Erythroblast (primary cell): ENCODE results near the gene ADAT1.

Experiments used
- DNase-seq, 2 experiments: peaks; one replicate each; lab custom pipeline; 2025; lab: John Stamatoyannopoulos, UW
- GATA1 ChIP-seq: IDR thresholded peaks from 2 replicates; pipeline ENCODE4 v1.6.1; 2011; ENCODE audit warnings: low read depth, mild to moderate bottlenecking, control low read depth, low read length, moderate library complexity
- POLR2A ChIP-seq: IDR thresholded peaks from 2 replicates; pipeline ENCODE4 v1.6.1; 2011; ENCODE audit warnings: mild to moderate bottlenecking, low read length

The ADAT1 gene

GRCh38 chr16:75635036-75635435, 12.0 kb upstream of the ADAT1 start:
- TF ChIP-seq GATA1 (no peak), POLR2A (no peak)
- DNase-seq: no peak

DNA sequence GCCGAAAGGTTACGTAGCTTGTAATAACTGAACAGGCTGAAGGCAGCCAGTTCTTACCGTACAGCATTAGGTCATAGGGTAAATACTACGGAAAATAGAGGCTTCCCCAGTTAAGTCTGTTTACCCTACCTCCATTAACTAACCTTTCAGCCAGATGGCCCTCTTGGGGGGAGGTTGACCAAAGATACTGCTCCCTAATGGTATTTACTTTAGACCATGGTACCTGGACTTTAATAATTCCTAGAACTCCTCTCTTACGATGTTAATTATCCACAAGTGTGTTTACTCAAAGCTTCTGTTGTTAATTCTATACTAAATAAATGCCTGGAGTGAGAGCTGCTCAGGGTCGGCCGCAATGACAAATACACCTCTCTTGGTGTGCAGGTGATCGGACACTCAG, 9.8 kb upstream of the ADAT1 start:
- DNase-seq: no peak
- TF ChIP-seq GATA1 (no peak), POLR2A (no peak)

DNA sequence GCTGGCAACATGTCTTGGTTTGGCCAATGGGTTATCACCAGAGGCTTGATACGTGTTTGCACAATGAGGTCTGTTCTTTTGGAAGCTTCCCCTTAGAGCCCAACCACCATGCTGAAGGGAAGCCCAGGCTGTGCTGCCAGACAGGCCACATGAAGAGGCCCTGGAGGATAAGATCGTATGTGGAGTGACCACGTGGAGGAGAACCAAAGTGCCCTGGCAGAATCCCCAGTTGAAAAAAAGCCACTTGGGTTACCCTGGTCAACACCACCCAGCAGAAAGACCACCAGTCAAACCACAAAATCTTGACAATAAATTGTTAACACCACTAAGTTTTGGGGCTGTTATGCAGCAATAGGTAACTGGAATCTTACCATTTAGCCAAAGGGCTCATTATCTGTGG, 7.0 kb upstream of the ADAT1 start:
- DNase-seq: no peak
- TF ChIP-seq GATA1 (no peak), POLR2A (no peak)

DNA sequence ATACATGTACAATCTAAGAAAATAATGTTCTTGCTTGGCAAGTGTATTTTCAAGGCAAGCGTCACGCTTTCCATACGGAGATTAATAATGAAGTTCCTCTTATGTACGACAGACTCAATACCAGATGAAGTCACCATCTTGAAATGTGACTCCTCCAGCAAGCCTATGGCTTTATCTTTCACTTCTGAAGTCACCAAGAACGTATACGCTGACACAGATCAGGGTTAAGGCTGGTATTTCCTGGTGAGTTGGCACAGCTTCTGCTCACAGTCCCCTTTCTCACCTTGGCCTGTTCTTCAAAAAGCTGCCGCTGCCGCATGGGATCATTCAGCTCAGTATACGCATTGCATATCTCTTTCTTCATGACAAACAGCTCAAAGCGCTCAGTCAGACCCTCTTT, 6.1 kb upstream of the ADAT1 start:
- TF ChIP-seq GATA1 (no peak), POLR2A (no peak)
- DNase-seq: no peak

DNA sequence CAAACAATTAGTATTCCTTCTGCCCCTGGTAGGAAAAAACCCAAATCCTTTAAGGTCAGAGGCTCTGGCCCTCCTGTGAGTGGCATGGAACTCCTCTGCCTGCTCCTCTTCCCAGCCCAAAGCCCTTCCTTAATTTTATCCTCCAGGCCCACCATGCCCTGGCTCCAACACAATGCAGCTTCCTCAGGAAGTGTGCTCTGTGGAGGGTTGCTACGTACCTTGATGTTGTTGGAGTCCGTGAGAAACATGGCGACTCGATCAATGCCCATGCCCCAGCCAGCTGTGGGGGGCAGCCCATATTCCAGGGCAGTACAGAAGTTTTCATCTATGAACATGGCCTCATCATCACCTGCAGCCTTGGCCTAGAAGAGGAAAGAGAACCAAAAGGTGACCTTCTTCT, 5.3 kb upstream of the ADAT1 start:
- DNase-seq: no peak

GRCh38 chr16:75627851-75628250, 4.8 kb upstream of the ADAT1 start:
- DNase-seq: no peak
- TF ChIP-seq GATA1 (no peak), POLR2A (no peak)

More for the DNA sequence above, 5.3 kb upstream of the ADAT1 start:
- TF ChIP-seq GATA1 (no peak), POLR2A (no peak)

- DNase-seq: no peak
- no peak for TF ChIP-seq POLR2A
- no peak for TF ChIP-seq GATA1
Measured at GRCh38 chr16:75626806-75627205, 3.7 kb upstream of the ADAT1 start.

- peak; percentile 41 to 63 for DNase-seq
- TF ChIP-seq POLR2A: no peak
- no peak for TF ChIP-seq GATA1
Measured at GRCh38 chr16:75624921-75625334, 1.8 kb upstream of the ADAT1 start.

- peak; percentile 89 to 92 for DNase-seq
- no peak for TF ChIP-seq POLR2A
- peak; percentile 25 for TF ChIP-seq GATA1
Measured at GRCh38 chr16:75621170-75621477, 2.0 kb downstream of the ADAT1 start.

DNA sequence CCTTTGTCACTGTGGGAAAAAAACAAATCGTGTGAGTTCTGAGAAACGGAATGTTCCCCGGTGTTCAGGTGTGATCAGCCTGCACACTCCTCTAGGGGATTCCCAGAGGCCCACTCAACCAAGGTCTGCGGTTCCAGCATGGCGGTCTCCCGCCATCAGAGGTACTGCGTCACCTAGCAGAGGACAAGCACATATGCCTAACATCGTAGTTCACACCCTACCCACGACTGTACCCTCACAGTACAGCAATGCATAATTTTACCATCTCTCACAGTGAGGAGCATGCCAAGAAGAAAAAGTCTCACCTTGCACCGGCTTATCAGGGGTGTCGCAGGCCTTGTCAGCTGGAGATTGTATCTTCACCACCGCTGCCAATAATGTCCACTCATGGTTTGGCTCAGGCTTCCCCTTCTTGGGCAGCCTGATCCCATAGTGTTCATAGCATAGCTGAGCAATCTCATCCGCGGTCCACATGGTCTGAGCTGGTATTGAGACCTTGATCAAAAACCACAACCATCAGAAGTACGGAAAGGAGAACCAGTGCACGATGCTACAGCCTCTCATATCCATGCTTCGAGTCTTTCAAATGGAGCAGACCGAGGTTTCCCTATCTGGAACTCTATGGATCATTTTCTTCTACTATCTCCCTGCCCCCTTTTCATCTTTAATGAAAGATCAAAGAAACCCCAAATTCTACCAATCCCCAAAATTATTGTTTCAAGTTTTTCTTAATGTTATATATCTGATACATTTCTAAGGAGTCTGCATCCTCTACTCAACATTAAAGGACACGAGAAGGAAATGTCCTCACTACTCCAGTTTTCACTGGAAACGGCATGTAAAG, 2.5 kb downstream of the ADAT1 start:
- TF ChIP-seq POLR2A (no peak), GATA1 (no peak)
- peak; percentile 82 to 88 for DNase-seq

DNA sequence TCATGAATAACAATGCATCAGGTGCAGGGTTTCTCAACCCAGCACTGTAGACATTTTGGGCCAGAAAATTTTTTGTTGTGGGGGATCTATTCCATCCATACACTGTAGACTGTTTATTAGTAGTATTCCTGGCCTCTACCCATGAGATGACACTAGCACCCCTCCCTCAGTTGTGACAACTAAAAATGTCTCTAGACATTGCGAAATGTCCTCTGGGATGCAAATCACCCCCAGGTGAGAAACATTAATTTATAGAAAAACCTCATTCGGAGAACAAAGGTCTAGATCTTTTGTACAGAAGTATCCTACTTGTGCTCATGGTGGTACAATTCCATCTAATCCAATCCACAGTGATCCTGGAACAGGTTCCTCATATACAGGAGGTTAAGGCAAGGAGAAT, 4.3 kb downstream of the ADAT1 start:
- no peak for DNase-seq
- no peak for TF ChIP-seq POLR2A
- TF ChIP-seq GATA1: no peak

DNA sequence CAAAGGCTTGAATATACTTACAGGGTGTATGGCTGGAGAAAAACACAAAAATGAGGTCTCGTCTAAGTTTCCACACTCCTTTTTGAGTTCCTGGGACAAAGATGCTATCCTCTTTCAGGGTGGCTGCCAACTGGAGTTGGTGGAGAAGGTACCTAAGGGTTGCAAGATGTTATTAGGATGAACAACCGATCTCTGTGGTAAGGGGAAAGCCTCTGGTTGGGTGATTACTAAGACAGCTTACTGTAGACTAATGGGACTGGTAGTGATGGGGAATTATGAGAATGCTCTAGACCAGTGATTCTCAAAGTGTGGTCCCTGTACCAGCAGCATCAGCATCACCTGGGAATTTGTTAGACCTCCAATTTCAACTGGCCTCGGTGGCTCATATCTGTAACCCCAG, 6.0 kb downstream of the ADAT1 start:
- TF ChIP-seq POLR2A: no peak
- TF ChIP-seq GATA1: no peak
- no peak for DNase-seq

GRCh38 chr16:75616521-75617010, 6.5 kb downstream of the ADAT1 start:
- DNase-seq: no peak
- TF ChIP-seq POLR2A (no peak), GATA1 (no peak)

DNA sequence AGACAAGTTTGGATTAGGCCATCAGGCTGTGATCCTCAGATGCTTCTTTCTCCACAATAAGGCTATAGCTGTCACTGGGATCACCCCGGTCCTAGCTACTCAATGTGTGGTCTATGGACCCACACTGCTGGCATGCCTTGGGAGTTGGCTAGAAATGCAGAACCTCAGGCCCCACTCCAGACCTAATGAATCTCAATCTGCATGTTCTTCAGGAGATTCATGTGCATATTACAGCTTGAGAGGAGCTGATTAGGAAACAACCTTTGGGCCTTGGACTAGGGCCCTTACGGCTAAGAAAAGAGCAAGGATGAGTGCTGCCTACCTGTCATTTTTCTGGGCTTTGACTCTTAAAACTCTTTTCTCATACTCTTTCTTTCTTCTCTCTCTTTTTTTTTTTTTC, 7.5 kb downstream of the ADAT1 start:
- no peak for DNase-seq
- TF ChIP-seq POLR2A: no peak

DNA sequence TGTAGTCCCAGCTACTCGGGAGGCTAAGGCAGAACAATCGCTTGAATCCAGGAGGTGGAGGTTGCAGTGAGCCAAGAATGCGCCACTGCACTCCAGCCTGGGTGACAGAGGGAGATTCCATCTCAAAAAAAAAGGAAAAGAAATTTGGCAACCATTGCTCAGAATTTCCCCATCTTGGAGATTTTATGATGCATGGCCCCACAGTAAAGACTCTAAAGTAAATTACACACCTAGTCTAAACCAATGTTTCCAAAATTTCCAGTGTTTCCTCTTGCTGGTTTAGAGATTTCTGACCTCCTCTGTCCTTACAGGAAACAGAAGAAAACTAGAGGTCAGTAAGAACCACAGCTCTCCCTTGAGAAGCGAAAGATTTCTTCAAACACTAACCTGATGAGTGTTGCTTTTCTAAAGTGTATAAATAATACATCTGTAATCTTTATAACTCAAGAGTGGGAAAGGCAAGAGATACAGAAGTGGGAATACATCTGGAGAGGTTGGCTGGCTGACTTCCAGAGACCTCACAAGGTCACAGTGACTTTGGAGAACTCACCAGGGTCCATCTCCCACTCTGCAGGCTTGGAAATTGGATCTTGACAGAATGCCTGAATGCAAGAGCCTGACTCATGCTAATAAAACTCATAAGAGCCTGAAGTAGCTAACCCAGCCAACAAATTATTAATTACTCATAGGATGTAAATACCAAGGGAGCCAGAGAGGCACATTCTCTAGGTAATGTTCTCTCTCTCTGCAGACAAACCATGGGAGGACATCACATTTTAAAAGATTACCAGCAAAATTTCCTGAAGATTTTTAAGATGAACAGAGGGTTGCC, 8.8 kb downstream of the ADAT1 start:
- no peak for TF ChIP-seq POLR2A
- TF ChIP-seq GATA1: no peak
- no peak for DNase-seq
